GM12874 (cell line): ENCODE data around the gene GGACT.

ENCODE experiments used
- TF ChIP-seq, protein P1 (sequence below): IDR thresholded peaks from 2 replicates; pipeline ENCODE4 v1.5.1; 2011; ENCODE audit warnings: low read depth, mild to moderate bottlenecking, control low read depth, low read length, moderate library complexity; ENCODE audit not compliant: insufficient read depth

GGACT gene

DNA sequence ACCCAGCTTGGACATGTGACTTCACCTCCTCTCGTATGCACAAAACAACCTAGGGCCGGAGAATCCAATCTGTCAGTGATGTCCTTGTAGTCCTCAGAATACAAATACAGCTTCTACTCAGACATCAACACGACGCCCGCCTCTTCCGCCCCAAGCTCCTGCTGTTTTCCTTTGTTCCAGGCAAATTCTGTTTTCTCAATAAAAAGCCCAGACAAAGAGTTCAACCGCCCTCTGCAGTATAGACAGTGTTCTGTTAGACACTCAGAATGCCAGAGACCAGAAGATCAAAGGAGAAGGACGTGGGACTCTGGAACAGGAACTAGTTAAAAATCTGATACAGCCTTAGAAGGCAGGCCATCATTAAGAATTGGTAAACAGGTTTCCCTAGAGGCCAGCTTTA is 42.0 kb upstream of the GGACT start:
- TF ChIP-seq, protein P1, sequence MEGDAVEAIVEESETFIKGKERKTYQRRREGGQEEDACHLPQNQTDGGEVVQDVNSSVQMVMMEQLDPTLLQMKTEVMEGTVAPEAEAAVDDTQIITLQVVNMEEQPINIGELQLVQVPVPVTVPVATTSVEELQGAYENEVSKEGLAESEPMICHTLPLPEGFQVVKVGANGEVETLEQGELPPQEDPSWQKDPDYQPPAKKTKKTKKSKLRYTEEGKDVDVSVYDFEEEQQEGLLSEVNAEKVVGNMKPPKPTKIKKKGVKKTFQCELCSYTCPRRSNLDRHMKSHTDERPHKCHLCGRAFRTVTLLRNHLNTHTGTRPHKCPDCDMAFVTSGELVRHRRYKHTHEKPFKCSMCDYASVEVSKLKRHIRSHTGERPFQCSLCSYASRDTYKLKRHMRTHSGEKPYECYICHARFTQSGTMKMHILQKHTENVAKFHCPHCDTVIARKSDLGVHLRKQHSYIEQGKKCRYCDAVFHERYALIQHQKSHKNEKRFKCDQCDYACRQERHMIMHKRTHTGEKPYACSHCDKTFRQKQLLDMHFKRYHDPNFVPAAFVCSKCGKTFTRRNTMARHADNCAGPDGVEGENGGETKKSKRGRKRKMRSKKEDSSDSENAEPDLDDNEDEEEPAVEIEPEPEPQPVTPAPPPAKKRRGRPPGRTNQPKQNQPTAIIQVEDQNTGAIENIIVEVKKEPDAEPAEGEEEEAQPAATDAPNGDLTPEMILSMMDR, result no peak

DNA sequence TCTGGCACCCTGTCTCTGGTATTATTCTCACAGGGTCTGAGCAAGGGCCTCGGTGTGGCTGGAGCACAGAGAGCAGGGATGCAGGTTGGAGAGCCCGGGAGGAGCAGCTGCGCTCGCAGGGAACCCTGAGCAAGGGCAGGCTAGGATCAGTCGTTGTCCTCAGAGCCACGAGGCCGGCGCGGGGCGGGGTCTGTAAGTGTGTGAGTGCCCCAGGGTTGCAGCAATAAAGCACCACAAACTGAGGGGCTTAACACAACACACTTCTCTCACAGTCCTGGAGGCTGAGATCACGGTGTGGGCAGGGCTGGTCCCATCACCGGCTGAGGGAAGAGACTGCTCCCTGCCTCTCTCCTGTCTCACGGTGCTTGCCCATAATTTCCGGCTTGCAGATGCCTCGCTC is 38.5 kb upstream of the GGACT start:
- TF ChIP-seq, protein P1, result no peak

DNA sequence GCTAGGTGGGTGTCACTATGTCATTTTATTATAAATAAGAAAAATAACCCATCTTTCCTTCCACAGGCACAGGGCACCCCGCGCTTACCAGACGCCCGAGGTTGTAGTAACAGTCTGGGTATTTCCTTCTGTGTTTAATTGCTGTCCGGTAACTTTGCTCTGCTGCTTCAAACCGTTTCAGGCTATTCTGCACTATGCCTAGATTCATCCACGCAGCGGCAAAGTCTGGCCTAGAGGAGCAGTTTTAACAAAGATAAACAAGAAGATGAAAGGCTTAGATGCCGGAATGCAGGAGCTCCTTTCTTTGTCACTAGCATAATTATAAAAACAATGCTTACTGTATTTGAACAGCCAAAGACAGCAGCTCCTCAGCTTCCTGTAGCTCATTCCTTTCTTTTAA is 36.9 kb upstream of the GGACT start:
- TF ChIP-seq, protein P1, result no peak

DNA sequence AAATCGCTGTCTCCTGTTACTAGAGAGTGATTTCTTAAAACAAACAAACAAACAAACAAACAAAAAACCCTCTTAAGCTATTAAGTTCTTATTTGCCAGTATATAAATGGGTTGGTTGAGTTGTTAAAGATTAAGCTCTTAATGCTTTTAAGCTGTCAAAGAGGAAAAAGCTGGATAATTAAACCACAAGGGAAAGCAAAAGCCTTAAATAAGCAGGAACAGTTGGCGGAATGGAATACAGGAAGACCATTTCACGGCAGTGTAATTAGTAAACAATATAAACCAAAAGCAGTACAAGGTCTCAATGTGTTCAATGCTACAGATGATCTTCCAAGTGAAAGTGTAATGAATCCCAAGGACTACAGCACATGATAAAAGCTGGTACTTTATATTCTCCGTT is 32.2 kb upstream of the GGACT start:
- TF ChIP-seq, protein P1, result no peak

DNA sequence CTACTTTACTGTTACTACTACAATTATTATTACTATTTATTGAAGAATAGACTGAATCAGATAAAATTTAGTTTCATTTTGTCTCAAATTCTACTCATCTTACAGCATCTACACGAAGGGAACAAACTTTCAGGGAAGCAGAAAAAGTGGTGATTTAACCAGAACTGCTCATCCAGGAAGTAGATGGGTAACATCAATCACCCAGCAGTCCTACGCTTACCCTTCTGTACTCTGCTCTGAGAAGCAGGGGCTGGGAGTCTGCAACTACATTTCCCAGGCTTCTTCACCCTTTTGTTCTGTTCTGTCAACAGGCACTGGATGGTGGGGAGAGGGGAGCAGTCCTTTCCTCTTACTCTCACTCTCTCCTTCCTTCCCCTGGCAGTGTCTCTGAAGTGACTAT is 31.4 kb upstream of the GGACT start:
- TF ChIP-seq, protein P1, result no peak

DNA sequence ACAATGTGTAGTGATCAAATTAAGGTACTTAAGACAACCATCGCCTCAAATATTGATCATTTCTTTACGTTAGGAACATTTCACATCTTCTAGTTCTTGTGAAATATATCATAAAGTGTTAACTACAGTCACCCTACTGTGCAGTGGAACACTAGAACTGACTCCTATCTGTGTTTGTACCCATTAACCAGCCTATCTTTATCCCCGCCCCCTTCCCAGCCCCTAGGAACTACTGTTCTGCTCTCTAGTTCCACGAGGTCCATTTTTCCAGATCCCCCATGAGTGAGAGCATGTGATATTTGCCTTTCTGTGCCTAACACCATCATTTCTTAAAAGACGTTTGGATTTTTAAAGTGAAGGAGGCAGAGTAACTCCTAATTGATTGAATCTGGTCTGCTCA is 24.4 kb upstream of the GGACT start:
- TF ChIP-seq, protein P1, result no peak

DNA sequence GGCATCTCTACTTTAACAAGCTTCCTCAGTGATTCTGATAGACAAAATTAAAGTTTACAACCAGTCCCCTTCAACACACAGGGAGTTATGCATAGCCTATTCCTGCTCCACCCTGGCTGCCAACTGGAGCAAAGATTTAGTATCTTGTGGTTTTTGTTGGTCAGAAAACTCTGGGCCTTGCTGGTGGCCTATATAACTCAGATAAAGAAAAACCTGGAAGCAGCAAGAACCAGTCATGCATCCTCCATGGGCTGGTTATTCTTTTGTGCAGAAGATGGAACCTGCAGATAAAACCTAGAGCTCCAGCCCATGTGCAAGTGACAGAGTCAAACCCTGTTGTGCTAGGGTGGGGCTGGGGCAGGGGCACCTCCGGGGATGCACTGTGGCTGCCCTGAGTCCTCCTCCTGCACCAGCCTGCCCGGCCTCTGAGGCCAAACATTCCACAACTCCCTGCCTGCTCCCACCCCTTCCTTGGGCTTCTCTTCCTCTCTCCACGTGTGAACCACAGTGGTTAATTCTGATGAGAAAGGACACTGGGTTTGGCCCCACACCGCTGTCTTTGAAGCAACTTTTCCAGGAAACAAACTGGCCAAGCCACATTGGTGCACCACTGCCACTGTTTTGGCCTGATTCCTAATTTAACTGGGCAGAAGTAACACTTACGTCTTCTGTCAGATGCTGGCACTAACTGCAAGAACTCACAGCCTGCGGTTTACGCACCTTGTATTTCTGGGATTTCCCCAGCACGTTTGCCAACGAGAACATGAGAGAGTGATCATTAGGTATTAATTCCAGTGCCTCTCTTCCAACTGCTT is 23.3 kb upstream of the GGACT start:
- TF ChIP-seq, protein P1, result no peak
